Gastrocnemius medialis (tissue), 4 donors: ENCODE results near the gene LMO2. TPM values are rescaled to one million over a fixed set of nuclear protein-coding genes. Genes with fewer than 3 reads are reported as not detected.
"Not testable (repeated sequence)": the region's sequence is repeated elsewhere in the genome, so short reads cannot be mapped to it uniquely, and the experiment has no call there.

Source experiments
- ATAC-seq, 2 donors: fragments of 150-250 bp; one replicate each; pipeline ENCODE4 v1.9.1; 2016
- DNase-seq, 2 donors: peaks; one replicate each; pipeline ENCODE4 v3.0.0-alpha.2; 2019
- H3K27ac ChIP-seq, 4 donors: fragments of 200-600 bp; sonication (generic); 1 replicate in 1 of 4; 2 replicates in 3 of 4; pipeline ENCODE4 v1.5.1; 2016 to 2018; ENCODE audit warnings: mild to moderate bottlenecking in 2 of 4, moderate library complexity in 1 of 4
- H3K27me3 ChIP-seq, 3 donors: fragments of 200-600 bp; sonication (generic) in 2 of 3; 1 replicate in 1 of 3; 2 replicates in 2 of 3; pipeline versions ENCODE4 v1.5.1 to v1.6.0; 2016 to 2019; ENCODE audit warnings: mild to moderate bottlenecking in 1 of 3, moderate library complexity in 1 of 3
- H3K36me3 ChIP-seq, 2 donors: fragments of 200-600 bp; sonication (generic) in 1 of 2; one replicate each; pipeline ENCODE4 v1.5.1; 2017 to 2018
- H3K4me1 ChIP-seq, 2 donors: fragments of 200-600 bp; sonication (generic) in 1 of 2; one replicate each; pipeline ENCODE4 v1.5.1; 2016 to 2017; ENCODE audit warnings: mild to moderate bottlenecking in 2 of 2
- H3K4me3 ChIP-seq, 4 donors: fragments of 200-600 bp; sonication (generic) in 3 of 4; 1 replicate in 1 of 4; 2 replicates in 3 of 4; pipeline ENCODE4 v1.5.1; 2016 to 2019; ENCODE audit warnings: mild to moderate bottlenecking in 2 of 4
- H3K9me3 ChIP-seq, 3 donors: fragments of 200-600 bp; sonication (generic) in 2 of 3; 1 replicate in 1 of 3; 2 replicates in 2 of 3; pipeline ENCODE4 v1.5.1; 2016 to 2019
- CTCF ChIP-seq, 5 experiments: fragments of 450-650 bp in 3 of 5; fragments of 200-600 bp in 2 of 5; sonication (generic) in 2 of 5; IDR thresholded peaks in 4 of 5; conservative IDR thresholded peaks in 1 of 5; 1 replicate in 4 of 5; 2 replicates in 1 of 5; pipeline ENCODE4 v1.5.1; 2016 to 2019; ENCODE audit warnings: antibody characterized with exemption in 5 of 5, mild to moderate bottlenecking in 3 of 5, moderate library complexity in 3 of 5
- POLR2A ChIP-seq, 2 donors: fragments of 450-650 bp; IDR thresholded peaks; one replicate each; pipeline ENCODE4 v1.6.1; 2017; ENCODE audit warnings: antibody characterized with exemption in 2 of 2, mild to moderate bottlenecking in 2 of 2, moderate library complexity in 2 of 2
- in situ Hi-C, 4 donors: fragments of 200-750 bp; cut with MboI; loops; one replicate each; pipeline versions ENCODE4 v1.15.0 to v1.8.0; 2017; ENCODE audit warnings: low sequenced_read_pairs in 4 of 4
- intact Hi-C: fragments of 100-400 bp; cut with DNase I; formaldehyde crosslinking; loops from one replicate; pipeline ENCODE4 v1.15.1; 2023; ENCODE audit warnings: low total_unique reads
- total RNA-seq, 4 donors: library from RNA; depleted of rRNA; stranded (reverse); fragments of >200 nt; gene quantifications; one replicate each; pipeline versions ENCODE4 v1.1.0 to v1.2.3, GENCODE V29; 2016

Gene LMO2
- total RNA-seq, 4 donors from 2014 or later: 5.3 to 41.9 (median 19.2) TPM

- H3K36me3 ChIP-seq: no peaks in the 10 kb centered on the region
- ATAC-seq (no peak), DNase-seq (no peak)
- H3K4me3 ChIP-seq: no peak overlapping the region
- in situ Hi-C loops: no loop called here
- H3K27ac ChIP-seq: no peak overlapping the region
- no peaks in the 10 kb centered on the region for H3K9me3 ChIP-seq
- intact Hi-C loops: no loop called here
- no peaks in the 10 kb centered on the region for H3K27me3 ChIP-seq
- TF ChIP-seq CTCF (IDR thresholded peaks at IDR 0.05 in 4 of 5, conservative IDR thresholded peaks at IDR 0.05 in 1 of 5): no peak
- no peak for TF ChIP-seq POLR2A (IDR thresholded peaks at IDR 0.05)
- peaks cover 9 to 13% of the 10 kb centered on the region in 2 donors for H3K4me1 ChIP-seq
Measured at GRCh38 chr11:33935005-33935404, 43.1 kb upstream of the LMO2 start.

GRCh38 chr11:33934450-33934849, 42.6 kb upstream of the LMO2 start:
- DNase-seq (no peak), ATAC-seq (no peak)
- intact Hi-C loops (no loop called here), in situ Hi-C loops (no loop called here)
- Histone ChIP-seq H3K4me1 (peaks cover 9 to 18% of the 10 kb centered on the region in 2 donors), H3K27me3 (no peaks in the 10 kb centered on the region), H3K36me3 (no peaks in the 10 kb centered on the region), H3K9me3 (no peaks in the 10 kb centered on the region), H3K4me3 (no peak overlapping the region), H3K27ac (no peak overlapping the region)
- TF ChIP-seq CTCF (IDR thresholded peaks at IDR 0.05 in 4 of 5, conservative IDR thresholded peaks at IDR 0.05 in 1 of 5) (no peak), POLR2A (IDR thresholded peaks at IDR 0.05) (no peak)

GRCh38 chr11:33933602-33934001, 41.7 kb upstream of the LMO2 start:
- no peak for TF ChIP-seq POLR2A (IDR thresholded peaks at IDR 0.05)
- no peak for TF ChIP-seq CTCF (IDR thresholded peaks at IDR 0.05 in 4 of 5, conservative IDR thresholded peaks at IDR 0.05 in 1 of 5)
- Histone ChIP-seq H3K36me3 (no peaks in the 10 kb centered on the region), H3K27me3 (no peaks in the 10 kb centered on the region), H3K4me1 (peaks cover 9 to 20% of the 10 kb centered on the region in 2 donors), H3K27ac (no peak overlapping the region), H3K9me3 (no peaks in the 10 kb centered on the region), H3K4me3 (no peak overlapping the region)
- DNase-seq (no peak), ATAC-seq (no peak)
- in situ Hi-C loops (no loop called here), intact Hi-C loops (no loop called here)

- H3K27me3 ChIP-seq: no peaks in the 10 kb centered on the region
- no peaks in the 10 kb centered on the region for H3K9me3 ChIP-seq
- ATAC-seq (no peak), DNase-seq (no peak)
- H3K4me1 ChIP-seq: peaks cover 9 to 20% of the 10 kb centered on the region in 2 donors
- TF ChIP-seq POLR2A (IDR thresholded peaks at IDR 0.05): no peak
- TF ChIP-seq CTCF (IDR thresholded peaks at IDR 0.05 in 4 of 5, conservative IDR thresholded peaks at IDR 0.05 in 1 of 5): no peak
- intact Hi-C loops (no loop called here), in situ Hi-C loops (no loop called here)
- H3K36me3 ChIP-seq: no peaks in the 10 kb centered on the region
- no peak overlapping the region for H3K27ac ChIP-seq
- no peak overlapping the region for H3K4me3 ChIP-seq
Measured at GRCh38 chr11:33932721-33933120, 40.8 kb upstream of the LMO2 start.

GRCh38 chr11:33931739-33932366, 40.0 kb upstream of the LMO2 start:
- H3K36me3 ChIP-seq, H3K27me3 ChIP-seq, H3K27ac ChIP-seq, intact Hi-C loops, H3K9me3 ChIP-seq, in situ Hi-C loops, DNase-seq, H3K4me3 ChIP-seq, ATAC-seq: not testable (repeated sequence)
- H3K4me1 ChIP-seq: peaks cover 9 to 18% of the 10 kb centered on the region in 2 donors
